Prostate gland (tissue), 2 donors: Measurements from ENCODE around the gene TMED7.

Source experiments
- POLR2A ChIP-seq: fragments of 450-650 bp; IDR thresholded peaks from one replicate; pipeline ENCODE4 v1.6.1; 2016; ENCODE audit warnings: antibody characterized with exemption, mild to moderate bottlenecking
- TF ChIP-seq, protein P1 (sequence below), 4 experiments: fragments of 200-600 bp in 2 of 4; fragments of 450-650 bp in 2 of 4; sonication (generic) in 2 of 4; IDR thresholded peaks; 1 replicate in 3 of 4; 2 replicates in 1 of 4; pipeline ENCODE4 v1.5.1; 2016 to 2019; ENCODE audit warnings: antibody characterized with exemption in 4 of 4, mild to moderate bottlenecking in 2 of 4, moderate library complexity in 2 of 4

DNA sequence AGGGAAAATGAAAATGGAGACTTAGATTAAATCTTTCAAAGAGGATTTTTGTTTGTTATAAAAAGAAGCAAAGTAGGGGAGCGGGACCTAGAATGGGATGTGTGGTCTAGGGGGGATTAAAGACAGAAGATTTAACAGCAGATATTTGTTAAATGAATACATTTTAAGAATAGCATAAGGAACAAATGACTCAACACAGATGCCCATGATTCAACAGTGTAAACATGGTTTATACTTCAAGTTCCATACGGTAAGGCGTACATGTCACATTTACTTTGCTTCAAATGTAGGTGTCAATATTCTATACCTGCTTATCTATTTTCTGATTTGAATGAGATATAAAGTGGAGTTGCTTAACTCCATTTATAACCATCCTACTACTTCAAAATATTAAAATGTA, 25.1 kb downstream of the TMED7 start:
- TF ChIP-seq, protein P1, sequence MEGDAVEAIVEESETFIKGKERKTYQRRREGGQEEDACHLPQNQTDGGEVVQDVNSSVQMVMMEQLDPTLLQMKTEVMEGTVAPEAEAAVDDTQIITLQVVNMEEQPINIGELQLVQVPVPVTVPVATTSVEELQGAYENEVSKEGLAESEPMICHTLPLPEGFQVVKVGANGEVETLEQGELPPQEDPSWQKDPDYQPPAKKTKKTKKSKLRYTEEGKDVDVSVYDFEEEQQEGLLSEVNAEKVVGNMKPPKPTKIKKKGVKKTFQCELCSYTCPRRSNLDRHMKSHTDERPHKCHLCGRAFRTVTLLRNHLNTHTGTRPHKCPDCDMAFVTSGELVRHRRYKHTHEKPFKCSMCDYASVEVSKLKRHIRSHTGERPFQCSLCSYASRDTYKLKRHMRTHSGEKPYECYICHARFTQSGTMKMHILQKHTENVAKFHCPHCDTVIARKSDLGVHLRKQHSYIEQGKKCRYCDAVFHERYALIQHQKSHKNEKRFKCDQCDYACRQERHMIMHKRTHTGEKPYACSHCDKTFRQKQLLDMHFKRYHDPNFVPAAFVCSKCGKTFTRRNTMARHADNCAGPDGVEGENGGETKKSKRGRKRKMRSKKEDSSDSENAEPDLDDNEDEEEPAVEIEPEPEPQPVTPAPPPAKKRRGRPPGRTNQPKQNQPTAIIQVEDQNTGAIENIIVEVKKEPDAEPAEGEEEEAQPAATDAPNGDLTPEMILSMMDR (IDR thresholded peaks at IDR 0.05): no peak
- no peak for TF ChIP-seq POLR2A
